Measurements from ENCODE around the gene ACTA2.

Gene ACTA2

DNA sequence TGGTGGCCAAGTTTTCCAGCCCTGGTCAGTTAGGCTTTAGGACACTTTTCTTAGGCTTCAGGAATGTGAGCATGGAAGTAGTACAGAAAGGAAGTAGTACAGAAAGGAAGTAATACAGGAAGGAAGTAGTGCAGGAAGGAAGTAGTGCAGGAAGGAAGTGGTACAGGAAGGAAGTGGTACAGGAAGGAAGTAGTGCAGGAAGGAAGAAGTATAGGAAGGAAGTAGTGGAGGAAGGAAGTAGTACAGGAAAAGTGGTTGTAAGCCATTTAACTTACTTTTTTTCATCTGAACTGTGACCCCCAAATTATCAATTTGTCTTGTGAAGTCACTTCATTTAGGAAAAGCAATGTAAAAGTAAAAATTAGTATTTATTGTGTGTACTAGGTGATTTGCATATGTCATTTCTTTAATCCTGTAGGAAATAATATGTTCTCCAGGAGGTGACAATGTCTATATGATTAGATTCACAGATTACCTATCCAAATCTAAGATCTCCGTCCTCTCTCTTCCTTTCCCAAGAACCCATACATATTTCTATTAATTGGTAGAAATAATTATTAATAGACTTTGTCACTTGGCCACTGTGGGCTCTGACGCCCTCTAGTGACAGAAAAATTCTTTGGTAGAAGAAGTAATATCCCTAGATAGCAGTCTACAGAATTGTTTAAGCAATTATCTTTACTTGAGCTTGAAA is 34.1 kb upstream of the ACTA2 start:
- DNase-seq (ENCODE audit: low read depth, low spot score), result no peak
- peak; percentile 32 for TF ChIP-seq CTCF (IDR thresholded peaks at IDR 0.05; ENCODE audit: insufficient read depth, low read length, missing control alignments)
- ChIA-PET CTCF (interaction anchor here (0.6 to 10.6 kb wide), 52 partner anchors 7 to 232 kb away, joined by 3 to 277 read pairs (median 4); no protein-coding TSS in a partner anchor), POLR2A (no interaction called here)
- H3K4me3 ChIP-seq (ENCODE audit: low read depth, low read length), result no peak overlapping the region

GRCh38 chr10:88984525-88984924 is 32.0 kb upstream of the ACTA2 start:
- DNase-seq (ENCODE audit: low read depth, low spot score), result no peak
- CTCF ChIA-PET, result interaction anchor here (1.0 to 6.9 kb wide), 7 partner anchors 11 to 233 kb away, joined by 3 to 61 read pairs (median 5); no protein-coding TSS in a partner anchor
- no peak overlapping the region for H3K4me3 ChIP-seq (ENCODE audit: low read depth, low read length)
- TF ChIP-seq CTCF (IDR thresholded peaks at IDR 0.05; ENCODE audit: insufficient read depth, low read length, missing control alignments), result no peak
- POLR2A ChIA-PET, result no interaction called here

DNA sequence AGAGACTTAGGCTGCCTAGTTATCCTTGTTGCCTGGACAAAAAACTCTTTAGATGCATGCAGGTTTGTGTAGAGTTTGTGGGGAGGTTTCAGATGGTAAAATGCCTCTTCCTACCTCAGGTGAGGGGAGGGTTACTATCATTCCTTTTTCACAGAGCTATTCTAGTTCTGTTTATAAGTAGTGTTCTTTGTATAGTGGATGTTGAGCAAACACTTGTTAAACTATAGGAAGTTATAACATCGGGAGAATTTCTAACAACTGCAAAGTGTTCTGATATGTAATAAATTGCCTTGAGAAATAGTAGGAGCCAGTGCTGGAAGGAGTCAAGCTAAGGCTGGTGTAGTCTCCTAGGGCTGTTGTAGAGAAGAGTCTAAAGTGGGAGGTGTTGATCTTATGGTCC is 31.4 kb upstream of the ACTA2 start:
- POLR2A ChIA-PET, result no interaction called here
- CTCF ChIA-PET, result interaction anchor here (1.0 to 6.9 kb wide), 5 partner anchors 45 to 234 kb away, joined by 3 to 61 read pairs (median 15); no protein-coding TSS in a partner anchor
- H3K4me3 ChIP-seq (ENCODE audit: low read depth, low read length), result no peak overlapping the region
- TF ChIP-seq CTCF (IDR thresholded peaks at IDR 0.05; ENCODE audit: insufficient read depth, low read length, missing control alignments), result no peak
- DNase-seq (ENCODE audit: low read depth, low spot score), result no peak

DNA sequence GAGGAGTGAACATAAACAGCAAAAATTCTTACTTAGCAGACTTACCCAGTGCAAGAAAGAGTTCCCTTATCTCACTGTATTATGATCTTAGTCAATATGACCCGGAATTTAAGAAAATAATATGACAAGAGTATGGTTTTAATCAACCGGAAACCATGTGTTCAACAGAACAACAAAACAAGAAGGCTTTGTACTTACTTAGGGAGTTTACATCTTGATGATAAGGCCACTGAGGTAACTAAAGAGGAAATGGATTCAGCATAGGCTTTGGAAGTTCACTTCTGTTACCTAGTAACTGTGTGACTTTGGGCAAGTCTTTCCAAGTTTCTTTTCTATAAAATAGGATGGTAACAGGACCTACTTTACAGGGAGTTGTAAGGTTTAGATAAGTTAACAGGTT is 30.6 kb upstream of the ACTA2 start:
- H3K4me3 ChIP-seq (ENCODE audit: low read depth, low read length), result no peak overlapping the region
- CTCF ChIA-PET, result interaction anchor here (1.0 to 6.9 kb wide), 9 partner anchors 8 to 235 kb away, joined by 3 to 61 read pairs (median 4); no protein-coding TSS in a partner anchor
- POLR2A ChIA-PET, result no interaction called here
- TF ChIP-seq CTCF (IDR thresholded peaks at IDR 0.05; ENCODE audit: insufficient read depth, low read length, missing control alignments), result no peak
- DNase-seq (ENCODE audit: low read depth, low spot score), result no peak

GRCh38 chr10:88982366-88982765 is 29.8 kb upstream of the ACTA2 start:
- TF ChIP-seq CTCF (IDR thresholded peaks at IDR 0.05; ENCODE audit: insufficient read depth, low read length, missing control alignments), result no peak
- no peak overlapping the region for H3K4me3 ChIP-seq (ENCODE audit: low read depth, low read length)
- ChIA-PET POLR2A (no interaction called here), CTCF (interaction anchor here (0.8 to 6.9 kb wide), 9 partner anchors 9 to 236 kb away, joined by 3 to 61 read pairs (median 4); no protein-coding TSS in a partner anchor)
- no peak for DNase-seq (ENCODE audit: low read depth, low spot score)

DNA sequence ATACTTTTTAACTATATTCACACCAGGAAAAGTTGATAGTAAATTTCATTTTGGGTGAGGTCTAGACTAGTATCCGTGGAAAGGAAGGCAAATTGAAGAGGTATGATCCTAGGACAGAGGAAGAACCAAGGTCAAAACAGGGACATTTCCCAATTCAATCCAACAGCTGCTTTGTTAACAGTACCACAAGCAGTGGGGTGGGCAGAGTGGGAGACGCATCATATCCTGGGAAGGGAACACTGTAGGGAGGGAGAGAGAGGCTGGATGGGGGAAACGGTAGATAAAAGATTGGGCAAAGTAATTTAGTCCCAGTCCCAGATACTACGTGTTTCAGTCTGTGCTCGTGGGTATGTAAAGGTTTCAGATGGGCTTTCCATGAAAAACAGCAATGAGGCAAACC is 28.9 kb upstream of the ACTA2 start:
- no peak for DNase-seq (ENCODE audit: low read depth, low spot score)
- CTCF ChIA-PET, result interaction anchor here (1.4 to 6.9 kb wide), 4 partner anchors 7 to 146 kb away, joined by 4 to 61 read pairs (median 32); partner anchors contain the start of gene FAS
- POLR2A ChIA-PET, result no interaction called here
- no peak overlapping the region for H3K4me3 ChIP-seq (ENCODE audit: low read depth, low read length)
- TF ChIP-seq CTCF (IDR thresholded peaks at IDR 0.05; ENCODE audit: insufficient read depth, low read length, missing control alignments), result no peak
